Lower leg skin (tissue), 4 donors: ENCODE results near the gene MUSK. TPM values are rescaled to one million over a fixed set of nuclear protein-coding genes. Genes with fewer than 3 reads are reported as not detected.
A peak's percentile ranks its signal among the peaks of the same experiment; 100 is the strongest.

Experiments used
- DNase-seq, 2 donors: peaks; one replicate each; pipeline ENCODE4 v3.0.0-alpha.2; 2019; ENCODE audit warnings: low spot score in 2 of 2
- H3K4me3 ChIP-seq: fragments of 200-600 bp; sonication (generic); 2 replicates; pipeline ENCODE4 v1.5.1; 2017; ENCODE audit warnings: mild to moderate bottlenecking, low read depth; ENCODE audit not compliant: poor library complexity, severe bottlenecking
- CTCF ChIP-seq, 3 donors: fragments of 450-650 bp; IDR thresholded peaks; one replicate each; pipeline ENCODE4 v1.5.1; 2016; ENCODE audit warnings: antibody characterized with exemption in 3 of 3, mild to moderate bottlenecking in 3 of 3, moderate library complexity in 2 of 3
- POLR2A ChIP-seq, 2 donors: fragments of 450-650 bp; IDR thresholded peaks; one replicate each; pipeline ENCODE4 v1.6.1; 2016 to 2017; ENCODE audit warnings: antibody characterized with exemption in 2 of 2, mild to moderate bottlenecking in 1 of 2, moderate library complexity in 1 of 2
- WGBS, 2 donors: methylation state at CpG; one replicate each; pipeline ENCODE4 v1.1.5; 2018; 5-methylcytosine and 5-hydroxymethylcytosine counted together
- intact Hi-C: fragments of 100-400 bp; cut with DNase I; formaldehyde crosslinking; loops from one replicate; pipeline ENCODE4 v1.15.0; 2023; ENCODE audit warnings: low total_unique reads
- total RNA-seq, 4 donors: library from RNA; depleted of rRNA; stranded (reverse); fragments of >200 nt; gene quantifications; one replicate each; pipeline ENCODE4 v1.1.0, GENCODE V29; 2016

Gene MUSK
- total RNA-seq, 4 donors from 2014 or later, result 0.23 to 4.7 (median 0.68) TPM

DNA sequence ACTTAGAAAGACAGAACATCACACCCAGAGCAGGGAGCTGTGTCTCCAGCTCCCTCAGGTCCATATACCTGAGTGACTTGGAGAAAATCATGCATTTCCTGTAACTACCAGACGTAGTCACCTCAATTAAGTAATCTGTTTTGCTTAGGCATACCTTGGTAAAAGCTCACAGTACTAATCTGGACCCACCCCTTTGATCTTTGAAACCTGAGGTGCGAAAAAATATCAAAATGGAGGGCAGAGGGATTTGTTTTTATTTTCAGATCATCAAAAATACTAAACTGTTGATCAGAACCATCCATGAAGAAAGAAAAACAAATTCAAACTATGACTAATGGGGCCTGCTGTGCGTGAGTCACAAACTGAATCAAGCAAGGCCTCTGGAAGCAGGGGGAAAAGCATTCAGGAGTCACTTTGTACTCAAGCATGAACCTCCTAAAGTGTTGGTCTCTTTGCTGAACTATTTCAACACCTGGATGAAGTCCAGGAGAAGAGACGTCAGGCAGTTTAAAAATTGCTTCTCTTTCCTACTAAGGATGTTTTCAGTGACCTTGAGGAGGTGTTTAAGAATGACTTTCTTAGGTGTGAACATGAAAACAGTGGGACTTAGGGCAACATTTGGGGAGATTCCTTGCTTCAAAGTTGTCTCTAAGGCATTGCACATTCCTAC, 76.3 kb downstream of the MUSK start:
- peak in 1 of 2 donors; percentile 72 for DNase-seq
- 48 to 51% methylated on average over 4 of the region's 4 CpGs for WGBS, 2 donors
- intact Hi-C loops, result no loop called here
- no peak overlapping the region for H3K4me3 ChIP-seq
- no peak for TF ChIP-seq CTCF (IDR thresholded peaks at IDR 0.05)
- no peak for TF ChIP-seq POLR2A (IDR thresholded peaks at IDR 0.05)

DNA sequence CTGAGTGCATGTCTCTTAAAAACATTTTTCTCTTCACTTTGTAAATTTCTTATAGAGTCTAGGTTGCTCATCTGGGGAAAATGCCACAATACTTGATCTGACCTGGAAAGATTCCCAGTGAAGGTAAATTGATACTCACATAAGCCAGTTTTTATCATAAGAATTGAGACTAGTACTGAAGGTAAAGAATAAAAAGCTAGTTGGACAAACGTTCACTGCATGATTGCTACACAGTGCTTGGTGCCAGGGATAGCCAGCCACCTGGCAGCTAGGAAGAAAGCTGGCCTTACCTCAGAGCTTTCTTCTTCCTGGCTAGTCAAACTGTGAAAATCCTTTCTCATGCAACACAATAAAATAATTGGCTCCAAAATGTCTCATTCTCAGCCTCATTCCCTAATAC, 77.1 kb downstream of the MUSK start:
- 22 to 29% methylated on average over 1 of the region's 1 CpG for WGBS, 2 donors
- intact Hi-C loops, result no loop called here
- no peak overlapping the region for H3K4me3 ChIP-seq
- TF ChIP-seq CTCF (IDR thresholded peaks at IDR 0.05), result no peak
- no peak for TF ChIP-seq POLR2A (IDR thresholded peaks at IDR 0.05)
- DNase-seq, result no peak

DNA sequence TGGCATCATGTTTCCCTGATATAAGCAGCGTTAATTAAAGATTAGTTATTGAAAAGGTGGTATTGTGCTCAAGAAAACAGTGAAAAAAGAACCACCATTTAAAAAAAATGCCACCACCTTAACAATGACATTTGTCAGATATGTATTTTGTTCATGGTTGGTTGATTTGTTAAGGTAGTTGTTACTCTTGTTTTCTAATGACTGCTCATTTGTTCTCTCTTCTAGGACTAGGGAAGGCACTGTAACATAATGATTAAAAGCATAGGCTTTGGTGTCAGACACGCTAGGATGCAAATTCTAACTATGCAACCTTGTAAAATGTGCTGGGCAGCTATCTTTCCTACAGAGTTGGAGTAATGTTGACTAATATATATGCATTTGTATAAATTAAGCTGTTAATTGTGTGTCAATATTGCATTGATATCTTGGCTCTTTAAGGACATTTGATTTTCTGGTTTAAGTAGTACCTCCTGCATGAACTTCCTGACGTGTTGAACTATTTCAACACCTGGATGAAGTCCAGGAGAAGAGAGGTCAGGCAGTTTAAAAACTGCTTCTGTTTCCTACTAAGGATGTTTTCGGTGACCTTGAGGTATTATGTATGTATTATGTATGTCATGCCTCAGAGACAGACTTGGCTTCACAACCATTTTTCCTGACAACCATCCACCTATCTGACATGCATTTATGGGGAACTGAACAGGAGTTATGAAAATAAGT, 77.8 kb downstream of the MUSK start:
- DNase-seq, result no peak
- no peak overlapping the region for H3K4me3 ChIP-seq
- WGBS, 2 donors, result 68% methylated on average over 4 of the region's 4 CpGs
- TF ChIP-seq CTCF (IDR thresholded peaks at IDR 0.05) (no peak), POLR2A (IDR thresholded peaks at IDR 0.05) (no peak)
- intact Hi-C loops, result no loop called here

- DNase-seq, result no peak
- intact Hi-C loops, result no loop called here
- 36 to 42% methylated on average over 5 of the region's 5 CpGs for WGBS, 2 donors
These were observed 79.8 kb downstream of the MUSK start for GRCh38 chr9:110748251-110748893.

DNA sequence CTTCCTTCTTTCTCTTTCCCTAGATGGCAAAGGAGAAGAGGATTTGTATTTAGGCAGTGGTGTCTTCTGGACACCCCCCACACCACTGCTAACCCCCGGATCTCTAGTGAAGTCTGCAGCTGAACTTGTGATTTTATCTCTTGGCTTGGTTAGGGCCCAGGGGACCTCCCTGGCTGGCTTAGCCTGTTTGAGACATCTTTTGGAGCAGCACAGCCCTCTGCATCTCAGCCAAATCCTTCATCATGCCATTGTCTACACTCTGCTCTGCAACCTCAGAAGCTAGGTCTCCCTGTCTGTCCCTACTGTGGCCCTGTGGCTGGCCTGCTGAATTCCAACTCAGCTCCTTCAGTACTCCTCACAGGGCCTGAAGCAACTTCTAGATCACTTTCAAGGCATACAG, 81.7 kb downstream of the MUSK start:
- no peak overlapping the region for H3K4me3 ChIP-seq
- TF ChIP-seq POLR2A (IDR thresholded peaks at IDR 0.05), result no peak
- no peak for TF ChIP-seq CTCF (IDR thresholded peaks at IDR 0.05)
- 0 to 28% methylated on average over 1 of the region's 1 CpG for WGBS, 2 donors
- DNase-seq, result peak; percentile 70 to 90
- intact Hi-C loops, result no loop called here

More at GRCh38 chr9:110748251-110748893, 79.8 kb downstream of the MUSK start:
- no peak overlapping the region for H3K4me3 ChIP-seq
- TF ChIP-seq CTCF (IDR thresholded peaks at IDR 0.05) (no peak), POLR2A (IDR thresholded peaks at IDR 0.05) (no peak)
